Fibroblast of upper back skin (primary cell): ENCODE measurements around the gene DIO1.

Source experiments
- DNase-seq: peaks from one replicate; pipeline ENCODE4 v3.0.0-alpha.2; 2013

Gene DIO1

DNA sequence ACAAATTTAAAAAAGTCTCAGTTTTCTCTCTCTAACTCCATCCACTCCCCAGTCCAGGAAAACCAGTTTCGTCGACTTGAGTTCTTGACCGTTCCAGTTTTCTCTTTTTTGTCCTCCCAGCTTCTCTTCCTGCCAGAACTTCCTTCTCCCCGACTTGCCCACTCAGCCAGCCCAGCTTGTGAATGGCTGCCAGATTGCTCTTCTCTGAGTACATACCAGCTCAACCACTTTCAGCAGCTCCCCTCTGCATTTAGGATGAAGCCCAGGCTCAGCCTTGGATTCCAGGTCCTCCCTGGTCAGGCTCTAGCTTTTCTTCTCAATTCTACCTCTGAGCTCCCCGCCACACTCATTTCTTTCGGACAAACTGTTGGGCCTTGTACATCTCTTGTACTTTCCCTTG is 1.4 kb downstream of the DIO1 start:
- DNase-seq: no peak

DNA sequence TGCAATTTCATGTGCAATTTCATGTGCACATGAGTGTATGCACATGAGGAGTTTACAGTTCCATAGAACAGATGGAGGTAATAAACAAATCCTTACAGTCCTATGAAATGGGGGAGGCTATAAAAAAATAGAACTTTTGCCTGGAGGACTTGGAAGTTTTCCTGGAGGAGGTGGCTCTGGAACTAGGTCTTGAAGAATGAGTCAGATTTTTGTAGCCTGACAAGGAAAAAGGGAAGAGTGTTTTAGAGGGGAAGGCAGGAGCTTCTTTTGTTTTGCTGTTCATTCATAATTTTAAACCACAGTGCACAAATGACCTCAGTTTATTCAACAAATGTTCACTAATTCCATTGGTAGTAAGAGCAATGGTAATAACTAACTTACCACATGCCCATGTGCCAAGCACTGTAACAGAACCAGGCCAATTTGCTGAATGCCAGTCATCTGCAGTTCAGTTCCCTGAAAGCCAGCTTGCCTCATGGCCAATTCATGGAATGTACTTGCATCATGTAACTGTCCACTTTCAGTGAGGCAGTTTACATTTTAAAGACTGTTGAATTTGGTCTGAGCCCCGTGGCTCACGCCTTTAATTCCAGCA is 2.7 kb downstream of the DIO1 start:
- peak; percentile 91 for DNase-seq

DNA sequence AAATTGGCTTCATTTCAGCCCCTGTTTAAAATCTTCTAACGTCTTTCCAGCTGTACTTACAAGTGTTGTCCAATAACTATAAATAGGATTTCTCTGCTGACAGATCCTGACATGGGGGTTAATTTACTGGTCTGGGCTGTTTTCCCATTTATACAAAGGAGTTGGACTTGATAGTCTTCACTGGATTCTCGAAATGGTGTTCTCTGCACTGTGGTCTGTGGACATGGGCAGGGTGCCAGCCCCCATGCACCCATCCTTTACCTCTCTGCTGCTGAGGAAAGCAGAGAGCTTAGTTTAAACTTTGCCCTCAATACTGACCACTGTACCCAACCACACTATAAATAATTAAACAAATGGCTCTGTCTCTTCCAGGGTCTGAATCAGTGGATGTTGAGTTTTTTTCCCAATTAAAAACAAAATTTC is 5.2 kb downstream of the DIO1 start:
- peak; percentile 95 for DNase-seq

DNA sequence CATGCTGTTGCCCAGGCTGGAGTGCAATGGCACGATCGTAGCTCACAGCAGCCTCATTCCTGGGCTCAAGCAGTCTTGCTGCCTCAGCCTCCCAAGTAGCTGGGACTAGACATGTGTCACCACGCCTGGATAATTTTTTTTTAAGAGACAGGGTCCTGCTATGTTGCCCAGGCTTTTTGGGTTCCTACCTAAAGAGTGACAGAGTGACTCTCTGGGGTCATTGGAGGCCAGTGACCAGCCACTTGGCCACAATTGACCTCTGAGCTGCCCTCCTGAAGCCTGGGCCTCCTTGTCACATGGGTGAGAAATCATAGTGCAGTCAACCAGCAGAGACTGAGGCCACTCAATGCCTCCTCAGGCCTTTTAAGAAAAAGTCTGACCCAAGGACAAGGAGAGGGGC is 5.7 kb downstream of the DIO1 start:
- no peak for DNase-seq

DNA sequence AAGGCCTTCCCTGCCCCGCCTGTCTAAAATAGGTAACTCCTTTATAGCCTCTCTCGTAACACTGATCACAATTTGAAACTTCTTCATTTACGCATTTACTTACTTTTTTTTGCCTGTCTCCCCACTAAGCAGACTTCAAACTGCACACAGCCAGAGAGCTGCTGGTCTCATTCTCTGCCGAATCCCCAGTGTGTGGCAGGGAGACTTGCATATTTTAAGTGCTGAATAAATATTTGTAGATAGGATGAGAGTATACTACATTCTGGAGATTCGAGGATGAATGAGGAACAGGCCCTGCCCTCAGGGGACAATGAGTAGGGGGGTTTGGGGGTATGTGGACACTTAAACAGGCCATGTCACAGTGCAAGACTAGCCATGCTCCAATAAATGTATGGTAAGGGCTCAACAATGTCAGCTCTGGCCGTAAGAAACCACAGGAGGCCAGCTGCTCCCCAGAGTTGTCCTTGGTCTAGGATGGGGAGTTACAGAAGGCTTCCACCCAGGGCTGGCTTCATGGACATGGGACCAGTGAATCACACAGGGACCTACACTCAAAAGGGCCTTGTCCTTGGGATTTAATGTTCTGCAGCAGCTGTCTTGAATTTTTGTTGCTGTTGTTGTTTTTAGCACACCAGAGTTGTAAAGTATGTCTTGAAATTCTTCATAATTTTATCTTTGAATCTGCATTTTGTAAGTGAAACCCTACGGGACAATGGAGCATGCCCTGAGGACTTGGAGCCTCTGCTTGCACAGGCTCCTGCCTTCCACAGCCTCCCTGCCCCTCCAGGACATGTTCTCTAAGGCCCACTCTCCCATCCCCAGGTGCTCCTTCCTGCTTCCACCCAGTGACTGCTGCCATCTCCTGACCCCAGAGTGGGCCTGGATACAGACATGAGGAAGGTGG is 8.5 kb downstream of the DIO1 start:
- no peak for DNase-seq

DNA sequence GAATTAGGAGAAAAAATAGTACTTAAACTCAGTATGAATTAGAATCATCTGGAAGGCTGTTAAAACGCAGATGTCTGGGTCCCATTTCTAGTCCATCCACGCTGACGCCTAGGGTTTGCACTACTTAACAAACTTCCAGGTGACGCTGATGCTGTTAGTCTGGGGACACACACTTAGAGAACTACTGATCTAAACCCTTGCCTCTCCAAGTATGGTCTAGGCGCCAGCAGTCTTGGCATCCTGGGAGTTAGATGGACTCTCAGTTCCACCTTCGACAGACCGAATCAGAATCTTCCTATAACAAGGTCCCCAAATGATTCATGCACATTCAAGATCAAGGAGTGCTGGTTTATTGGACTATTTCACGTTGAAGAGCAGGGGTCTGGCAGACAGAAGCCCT is 11.5 kb downstream of the DIO1 start:
- no peak for DNase-seq

DNA sequence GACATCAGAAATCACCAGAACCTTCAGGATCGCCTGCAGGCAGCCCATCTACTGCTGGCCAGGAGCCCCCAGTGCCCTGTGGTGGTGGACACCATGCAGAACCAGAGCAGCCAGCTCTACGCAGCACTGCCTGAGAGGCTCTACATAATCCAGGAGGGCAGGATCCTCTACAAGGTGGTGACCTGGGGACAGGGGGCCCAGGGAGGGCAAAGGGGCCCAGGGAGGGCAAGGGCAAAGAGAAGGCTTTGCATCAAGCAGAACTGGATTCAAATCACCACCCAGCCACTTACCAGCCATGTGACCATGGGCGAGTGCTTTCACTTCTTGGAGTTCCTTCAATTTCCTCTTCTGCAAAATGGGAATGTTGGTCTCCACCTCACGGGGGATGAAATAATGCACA is 12.1 kb downstream of the DIO1 start:
- no peak for DNase-seq

DNA sequence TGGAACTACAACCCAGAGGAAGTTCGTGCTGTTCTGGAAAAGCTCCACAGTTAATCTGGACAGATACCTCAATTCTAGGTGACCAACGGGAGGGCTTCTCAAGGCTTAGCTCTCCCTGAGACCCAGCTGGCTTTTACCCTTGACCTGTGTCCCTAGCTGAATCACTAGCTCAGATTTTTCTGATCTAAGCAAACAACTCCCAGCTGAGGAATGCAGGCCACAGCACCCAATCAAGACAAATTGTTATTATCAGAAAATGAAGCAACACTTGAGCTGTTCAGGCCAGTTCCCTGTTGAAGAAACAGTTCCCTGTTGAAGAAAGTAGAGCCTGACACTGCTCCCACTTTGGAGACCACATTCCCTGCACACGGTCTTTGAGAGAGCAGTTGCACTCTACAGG is 16.0 kb downstream of the DIO1 start:
- no peak for DNase-seq

DNA sequence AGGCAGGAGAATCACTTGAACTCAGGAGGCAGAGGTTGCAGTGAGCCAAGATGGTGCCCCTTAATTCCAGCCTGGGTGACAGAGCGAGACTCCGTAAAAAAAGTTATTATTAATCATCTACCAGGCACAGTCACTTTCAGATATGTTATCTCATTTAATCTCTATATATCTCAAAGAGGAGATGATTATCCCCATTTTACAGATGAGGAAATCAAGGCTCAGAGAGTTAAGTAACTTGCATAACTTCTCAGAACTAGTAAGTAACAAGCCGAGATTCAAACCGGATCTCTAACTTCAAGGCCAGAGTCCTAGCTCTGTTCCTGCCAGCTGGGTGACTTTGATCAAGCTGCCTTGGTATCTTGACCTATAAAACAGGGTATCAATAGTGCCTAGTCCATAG is 17.5 kb downstream of the DIO1 start:
- DNase-seq: no peak

DNA sequence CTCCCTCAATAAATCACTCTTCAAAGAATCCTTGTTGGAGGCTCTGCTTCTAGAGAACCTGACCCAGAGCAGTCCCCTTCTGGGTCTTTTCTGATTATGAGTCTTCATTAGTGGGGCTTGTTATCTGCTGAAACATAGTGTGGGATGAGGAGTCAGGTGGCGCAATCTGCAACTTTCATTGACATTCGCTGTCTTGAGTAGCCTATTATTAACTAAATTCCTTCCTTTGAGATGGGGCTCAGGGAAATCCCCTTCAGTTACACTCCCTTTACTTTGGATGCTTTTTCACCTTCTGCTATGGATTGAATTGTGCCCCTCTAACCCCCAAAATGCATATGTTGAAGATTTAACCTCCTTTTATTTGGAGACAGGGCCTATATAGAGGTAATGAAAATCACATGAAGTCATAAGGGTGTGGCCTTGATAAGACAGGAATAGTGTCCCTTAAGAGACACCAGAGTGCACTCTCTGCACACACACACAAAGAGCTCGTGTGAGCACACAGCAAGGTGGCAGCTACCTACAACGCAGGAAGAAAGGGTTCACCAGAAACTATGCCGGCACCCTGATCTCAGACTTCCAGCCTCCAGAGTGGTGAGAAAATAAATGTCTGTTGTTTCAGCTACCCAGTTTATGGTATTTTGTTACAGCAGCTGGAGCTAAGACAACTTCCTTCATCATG is 19.5 kb downstream of the DIO1 start:
- no peak for DNase-seq

DNA sequence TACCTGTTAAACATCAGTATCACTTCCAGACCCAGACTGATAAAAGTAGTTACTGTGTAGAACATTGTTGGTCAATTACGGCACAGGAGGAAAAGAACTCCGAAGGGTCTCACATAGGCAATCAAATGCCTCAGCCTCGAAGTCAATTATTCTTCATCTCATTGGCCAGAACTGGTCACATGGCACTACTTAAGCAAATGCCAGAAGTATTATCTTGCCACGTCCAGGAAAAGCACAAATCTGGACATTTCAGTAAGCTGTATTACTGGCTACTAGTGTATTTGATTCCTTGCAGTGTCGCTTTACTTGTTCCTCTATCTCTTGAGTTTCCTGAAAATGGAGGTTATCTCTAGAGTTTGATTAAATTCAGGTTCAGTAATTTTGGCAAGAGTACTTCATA is 24.4 kb downstream of the DIO1 start:
- DNase-seq: no peak

DNA sequence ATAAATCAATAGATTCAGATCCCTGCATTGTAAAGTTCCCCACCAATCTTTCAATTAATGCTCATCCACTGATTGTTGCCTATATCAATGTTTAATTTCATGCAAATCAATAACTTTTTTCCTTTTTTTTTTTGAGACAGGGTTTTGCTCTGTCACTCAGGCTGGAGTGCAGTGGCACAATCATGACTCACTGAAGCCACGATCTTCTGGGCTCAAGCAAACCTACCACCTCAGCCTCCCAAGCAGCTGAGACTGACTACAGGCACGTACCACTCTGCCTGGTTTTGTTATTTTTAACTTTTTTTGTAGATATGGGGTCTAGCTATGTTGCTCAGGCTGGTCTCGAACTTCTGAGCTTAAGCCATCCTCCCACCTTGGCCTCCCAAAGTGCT is 25.7 kb downstream of the DIO1 start:
- peak; percentile 23 for DNase-seq

DNA sequence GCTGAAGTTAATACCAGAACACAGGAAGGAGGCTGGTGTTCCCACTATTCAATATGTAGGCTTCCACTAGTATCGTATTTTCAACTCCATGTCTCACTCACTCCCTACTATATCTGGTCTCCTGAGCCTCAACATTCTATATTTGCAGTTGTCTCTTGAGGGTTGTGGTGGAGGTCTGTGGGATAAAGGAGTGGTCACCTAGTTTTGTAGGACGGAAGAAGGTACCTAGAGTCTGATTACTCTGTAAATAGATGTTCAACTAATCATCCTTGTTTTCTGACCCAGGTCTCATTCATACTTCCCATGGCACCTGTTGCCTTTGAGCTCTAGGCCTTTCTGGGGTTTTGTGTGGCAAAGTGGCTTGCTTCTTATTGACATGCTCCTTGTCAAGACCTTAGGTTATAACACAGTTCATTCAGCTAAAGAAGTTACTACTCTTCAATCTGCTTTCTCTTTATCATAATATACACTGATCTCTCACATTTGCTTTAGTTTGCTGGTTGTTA is 33.4 kb downstream of the DIO1 start:
- DNase-seq: no peak

DNA sequence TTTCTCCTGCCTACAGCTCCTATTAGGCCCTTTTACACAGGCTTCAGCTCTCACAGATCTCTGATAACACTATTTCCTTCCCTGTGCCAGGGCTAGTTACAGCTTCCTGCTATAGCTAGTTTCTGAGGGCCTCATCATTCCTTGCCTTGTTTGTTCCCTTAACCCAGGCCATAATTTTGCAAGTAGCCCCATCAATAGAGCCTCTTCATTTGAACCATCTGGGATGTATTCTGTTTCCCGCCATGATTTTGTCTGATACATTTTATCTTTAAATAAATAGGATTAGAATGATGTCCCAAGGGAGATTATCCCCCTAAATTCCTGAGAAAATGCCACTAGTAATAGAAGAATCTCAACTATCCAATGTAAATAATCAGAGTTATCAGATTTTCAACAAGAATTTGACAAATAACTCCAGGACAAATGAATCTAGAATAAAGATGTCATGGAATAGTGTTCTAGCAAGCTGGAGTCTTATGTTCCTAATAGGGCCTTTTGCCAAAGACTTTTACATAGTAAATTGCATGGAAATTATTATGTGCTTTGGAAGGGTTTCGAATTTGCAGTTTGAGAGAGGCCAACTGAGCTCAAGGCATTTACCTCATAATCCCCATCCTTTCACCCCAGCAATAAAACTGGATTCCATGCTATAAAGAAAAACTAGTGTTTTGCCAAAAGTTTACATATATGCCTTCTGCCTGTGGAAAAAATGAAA is 35.4 kb downstream of the DIO1 start:
- DNase-seq: peak; percentile 14

DNA sequence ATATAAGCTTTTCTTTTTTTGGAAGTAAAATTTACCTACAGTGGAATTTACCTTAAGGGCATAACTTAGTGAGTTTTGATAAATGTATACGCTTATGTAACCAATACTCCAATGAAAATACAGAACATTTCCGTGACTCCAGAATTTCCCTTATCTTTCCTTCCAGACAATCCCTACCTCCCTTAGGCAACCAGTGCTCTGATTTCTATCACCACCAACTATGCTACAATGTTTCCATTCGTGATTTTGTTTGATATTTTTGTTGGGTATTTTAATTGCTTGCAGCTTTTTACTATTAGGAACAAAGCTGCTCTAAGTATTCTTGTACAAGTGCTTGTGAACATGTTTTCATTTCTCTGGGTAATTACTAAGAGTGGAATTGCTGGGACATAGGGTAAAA is 36.9 kb downstream of the DIO1 start:
- DNase-seq: no peak

DNA sequence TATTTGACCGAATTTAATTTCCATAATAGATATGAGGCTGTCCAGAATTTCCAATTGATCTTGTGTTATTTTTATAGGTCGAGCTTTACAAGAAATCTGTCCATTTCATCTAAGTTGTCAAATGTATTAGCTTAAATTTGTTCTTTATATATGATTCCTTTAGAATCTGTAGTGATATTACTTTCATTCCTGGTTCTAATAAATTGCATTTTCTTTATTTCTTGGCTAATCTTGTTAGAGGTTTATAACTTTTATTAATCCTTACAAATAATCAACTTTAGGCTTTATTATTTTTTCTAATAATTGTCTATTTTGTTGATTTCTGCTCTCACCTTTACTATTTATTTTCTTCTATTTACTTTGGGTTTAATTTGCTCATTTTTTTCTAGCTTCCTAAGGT is 37.5 kb downstream of the DIO1 start:
- DNase-seq: no peak

DNA sequence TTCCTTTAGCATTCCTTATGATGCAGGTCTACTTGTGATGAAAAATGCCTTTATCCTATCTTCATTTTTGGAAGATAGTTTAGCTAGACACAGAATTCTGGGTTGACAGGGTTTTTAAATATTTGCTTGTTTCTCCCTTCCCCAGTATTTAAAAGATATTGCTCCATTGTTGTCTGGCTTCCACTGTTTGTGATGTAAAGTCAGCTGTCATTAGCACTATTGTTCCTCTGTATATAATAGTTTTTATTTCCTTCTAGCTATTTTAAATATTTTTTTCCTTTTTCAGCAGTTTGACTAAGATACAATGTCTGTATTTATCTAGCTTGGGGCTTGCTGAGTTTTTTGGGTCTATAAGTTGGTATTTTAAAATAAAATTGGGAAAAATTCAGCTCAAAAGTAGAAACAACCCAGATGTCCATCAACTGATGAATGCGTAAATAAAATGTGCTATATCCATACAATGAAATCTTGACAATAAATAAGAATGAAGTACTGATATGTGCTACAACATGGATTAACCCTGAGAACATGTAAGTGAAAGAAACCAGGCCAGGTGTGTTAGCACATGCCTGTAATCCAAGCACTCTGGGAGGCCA is 40.3 kb downstream of the DIO1 start:
- DNase-seq: no peak

DNA sequence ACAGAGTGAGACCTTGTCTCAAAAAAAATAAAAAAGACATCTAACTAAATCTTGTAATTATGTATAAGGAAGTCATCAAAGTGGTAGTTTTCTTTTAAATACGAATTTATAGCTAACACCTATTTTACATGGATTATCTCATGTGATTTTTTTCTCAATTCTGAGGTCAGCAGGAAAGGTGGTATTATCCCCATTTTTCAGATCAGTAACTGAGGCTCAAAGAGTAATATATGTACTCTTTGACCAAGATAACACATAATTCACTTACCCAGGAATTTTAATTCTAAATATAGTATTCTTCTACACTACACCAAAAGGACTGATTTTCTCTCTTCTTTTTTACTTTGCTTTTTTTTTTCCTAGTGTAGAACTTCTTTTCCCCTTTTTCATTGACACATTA is 42.4 kb downstream of the DIO1 start:
- no peak for DNase-seq

DNA sequence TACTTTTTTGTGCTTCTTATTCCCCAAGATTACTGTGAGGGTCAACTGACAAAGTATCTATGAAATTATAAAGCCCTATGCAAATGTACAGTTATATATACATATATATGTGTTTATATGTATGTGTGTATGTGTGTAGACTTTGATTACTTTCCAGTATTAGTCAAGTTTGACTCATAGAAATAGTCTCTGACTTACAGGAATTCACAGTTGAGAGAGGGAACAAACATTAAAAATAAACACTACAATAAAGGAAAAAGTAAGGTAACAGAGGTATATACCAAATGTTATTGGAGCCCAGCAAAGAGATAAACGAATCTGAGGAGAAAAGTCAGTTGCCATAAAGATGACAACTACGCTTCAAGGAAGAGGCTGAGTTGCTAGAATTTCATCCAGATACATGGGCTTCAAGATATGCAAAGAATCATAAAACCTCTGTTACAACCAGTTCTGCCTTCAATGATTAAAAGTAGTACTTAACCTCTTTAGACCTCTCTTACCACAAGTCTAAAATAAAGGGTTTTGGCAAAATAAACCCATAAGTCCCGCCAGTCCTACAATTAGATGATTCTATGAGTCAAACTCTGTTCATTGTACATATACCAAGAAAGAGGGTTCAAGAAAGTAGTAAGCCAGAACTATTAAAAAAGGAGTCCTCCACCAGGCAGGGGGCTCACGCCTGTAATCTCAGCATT is 44.3 kb downstream of the DIO1 start:
- peak; percentile 12 for DNase-seq

DNA sequence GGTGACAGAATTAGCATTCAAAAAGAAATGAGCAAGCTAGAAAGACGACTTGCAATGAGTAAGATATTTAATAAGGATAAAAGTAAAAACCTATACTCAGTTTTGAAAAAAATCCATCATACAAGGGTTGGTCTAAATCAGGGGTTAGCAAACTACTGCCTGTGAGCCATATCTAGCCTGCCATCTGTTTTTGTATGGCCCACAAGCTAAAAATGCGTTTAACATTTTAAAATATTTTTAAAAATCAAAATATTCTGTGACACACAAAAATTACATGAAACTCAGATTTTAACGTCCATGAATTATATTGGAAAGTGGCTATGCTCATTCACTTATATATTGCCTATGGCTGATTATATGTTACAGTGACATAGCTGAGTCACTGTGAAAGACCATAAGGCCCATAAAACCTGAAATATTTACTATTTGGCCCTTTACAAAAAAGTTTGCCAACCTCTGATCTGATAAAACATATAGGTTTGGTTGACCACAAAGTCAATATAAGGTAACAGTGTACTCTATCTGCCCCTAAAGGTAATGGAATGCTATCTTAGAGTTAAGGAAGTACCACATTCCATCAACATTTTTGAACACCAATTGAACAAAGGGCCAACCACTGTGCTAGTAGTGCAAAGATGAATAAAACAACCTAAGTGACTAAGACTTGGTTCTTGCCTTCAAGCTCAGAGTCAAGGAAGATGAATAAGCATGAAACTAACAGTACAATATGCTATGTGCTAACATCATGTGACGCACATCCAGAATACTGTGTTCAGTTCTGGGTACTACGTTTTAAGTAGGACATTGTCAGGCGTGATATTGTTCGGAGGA is 48.4 kb downstream of the DIO1 start:
- DNase-seq: no peak

DNA sequence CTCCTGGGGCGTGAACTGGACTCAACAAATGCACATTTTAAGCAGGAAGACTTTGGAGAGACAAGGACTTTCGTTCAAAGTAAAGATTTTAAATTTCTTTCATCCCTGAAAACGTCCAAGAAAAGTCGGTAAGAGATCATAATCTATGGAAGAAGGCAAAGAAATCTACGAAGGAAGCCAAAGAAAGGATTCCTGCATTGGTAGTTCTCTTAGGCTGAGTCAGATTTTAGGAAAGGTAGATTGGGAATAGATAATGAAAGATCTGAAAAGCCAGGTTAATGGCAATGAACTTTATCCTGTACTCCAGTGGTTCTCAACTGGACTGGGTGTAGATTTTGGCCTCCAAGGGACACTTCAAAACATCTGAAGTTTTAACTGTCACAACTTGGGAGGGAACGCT is 49.1 kb downstream of the DIO1 start:
- DNase-seq: no peak
